Activated T-cell treated with anti-CD3 and anti-CD28 coated beads, Interleukin-2, amount 50 U/mL, for 72 hours (primary cell): ENCODE measurements around the gene GUCY2D. TPM values are rescaled to one million over a fixed set of nuclear protein-coding genes. Genes with fewer than 3 reads are reported as not detected.
"Not testable (repeated sequence)": the region's sequence is repeated elsewhere in the genome, so short reads cannot be mapped to it uniquely, and the experiment has no call there.

Experiments used
- ATAC-seq, 2 donors: fragments of 150-1000 bp; cut with Tn5 transposase; replicated peaks in 1 of 2; 2 replicates each; pipeline ENCODE4 v1.10.0; 2021; ENCODE audit warnings: moderate library complexity in 2 of 2, mild to moderate bottlenecking in 1 of 2
- DNase-seq, 2 donors: peaks; one replicate each; pipeline ENCODE4 v3.0.0; 2021 to 2022; ENCODE audit warnings: mixed read lengths in 1 of 2
- H3K27ac Mint-ChIP-seq: one replicate; pipeline ENCODE4 v1.8.0; 2022; ENCODE audit warnings: mild to moderate bottlenecking, moderate library complexity, mixed read lengths
- H3K27me3 Mint-ChIP-seq: one replicate; pipeline ENCODE4 v1.8.0; 2022; ENCODE audit warnings: low read depth, mixed read lengths
- H3K36me3 Mint-ChIP-seq, 2 donors: one replicate each; pipeline ENCODE4 v1.8.0; 2022; ENCODE audit warnings: mixed read lengths in 2 of 2, mild to moderate bottlenecking in 1 of 2; ENCODE audit not compliant: insufficient read depth in 2 of 2
- H3K4me1 Mint-ChIP-seq: one replicate; pipeline ENCODE4 v1.8.0; 2022; ENCODE audit warnings: low read depth, mixed read lengths
- H3K4me3 Mint-ChIP-seq, 2 donors: one replicate each; pipeline ENCODE4 v1.8.0; 2022; ENCODE audit warnings: mild to moderate bottlenecking in 2 of 2, mixed read lengths in 2 of 2, moderate library complexity in 2 of 2
- H3K9me3 Mint-ChIP-seq, 2 donors: one replicate each; pipeline ENCODE4 v1.8.0; 2022; ENCODE audit warnings: mixed read lengths in 2 of 2
- total RNA-seq, 2 donors: library from RNA; stranded (reverse); gene quantifications; one replicate each; pipeline ENCODE4 v1.2.3, GENCODE V29; 2022

Gene GUCY2D
- total RNA-seq, 2 donors from 2014 or later: 0.34 TPM; not detected in 1

DNA sequence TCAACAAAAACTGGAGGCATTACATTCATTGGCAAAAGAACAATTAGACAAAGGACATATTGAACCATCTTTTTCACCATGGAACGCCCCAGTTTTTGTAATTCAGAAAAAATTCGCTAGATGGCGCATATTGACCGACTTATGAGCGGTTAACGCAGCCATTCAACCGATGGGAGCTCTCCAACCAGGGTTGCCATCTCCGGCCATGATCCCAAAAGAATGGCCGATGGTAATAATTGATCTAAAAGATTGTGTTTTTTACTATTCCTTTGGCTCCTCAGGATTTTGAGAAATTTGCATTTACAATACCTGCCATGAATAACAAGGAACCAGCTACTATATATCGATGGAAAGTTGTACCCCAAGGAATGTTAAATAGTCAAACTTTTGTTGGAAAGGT is 57.9 kb downstream of the GUCY2D start:
- no peak overlapping the region for H3K4me3 Mint-ChIP-seq
- ATAC-seq (peak; percentile 35 to 41), DNase-seq (peak; percentile 55 to 76)
- H3K27ac Mint-ChIP-seq: no peak overlapping the region
- H3K9me3 Mint-ChIP-seq: no peaks in the 10 kb centered on the region
- peaks cover 75% of the 10 kb centered on the region for H3K27me3 Mint-ChIP-seq
- H3K4me1 Mint-ChIP-seq: peaks cover 18% of the 10 kb centered on the region
- no peaks in the 10 kb centered on the region for H3K36me3 Mint-ChIP-seq

DNA sequence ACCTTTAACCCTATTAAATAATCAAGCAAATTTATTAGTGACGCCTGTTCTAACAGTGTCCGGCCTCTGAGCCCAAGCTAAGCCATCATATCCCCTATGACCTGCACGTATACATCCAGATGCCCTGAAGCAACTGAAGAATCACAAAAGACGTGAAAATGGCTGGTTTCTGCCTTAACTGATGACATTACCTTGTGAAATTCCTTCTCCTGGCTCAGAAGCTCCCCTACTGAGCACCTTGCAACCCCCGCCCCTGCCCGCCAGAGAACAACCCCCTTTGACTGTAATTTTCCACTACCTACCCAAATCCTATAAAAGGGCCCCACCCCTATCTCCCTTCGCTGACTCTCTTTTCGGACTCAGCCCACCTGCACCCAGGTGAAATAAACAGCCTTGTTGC is 59.4 kb downstream of the GUCY2D start:
- not testable (repeated sequence) for H3K27ac Mint-ChIP-seq, H3K36me3 Mint-ChIP-seq, DNase-seq, H3K4me1 Mint-ChIP-seq, H3K4me3 Mint-ChIP-seq, H3K9me3 Mint-ChIP-seq, ATAC-seq
- peaks cover 66% of the 10 kb centered on the region for H3K27me3 Mint-ChIP-seq

DNA sequence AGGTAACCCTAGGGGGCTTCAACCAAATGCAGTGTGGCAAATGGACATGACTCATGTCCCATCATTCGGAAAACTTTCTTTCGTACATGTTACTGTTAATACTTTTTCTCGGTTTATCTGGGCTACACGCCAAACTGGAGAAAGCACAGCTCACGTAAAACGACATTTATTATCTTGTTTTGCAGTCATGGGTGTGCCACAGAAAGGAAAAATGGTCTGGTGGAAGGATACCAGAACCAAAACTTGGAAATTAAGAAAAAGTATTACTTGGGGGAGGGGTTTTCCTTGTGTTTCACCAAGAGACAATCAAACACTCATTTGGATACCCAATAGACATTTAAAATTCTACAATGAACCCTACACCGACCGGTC is 60.0 kb downstream of the GUCY2D start:
- H3K27me3 Mint-ChIP-seq: peaks cover 60% of the 10 kb centered on the region
- DNase-seq: no peak
- no peak for ATAC-seq
- no peaks in the 10 kb centered on the region for H3K9me3 Mint-ChIP-seq
- H3K4me1 Mint-ChIP-seq: no peaks in the 10 kb centered on the region
- H3K4me3 Mint-ChIP-seq: peak overlapping the region in 1 of 2 donors; percentile 49
- no peaks in the 10 kb centered on the region for H3K36me3 Mint-ChIP-seq
- no peak overlapping the region for H3K27ac Mint-ChIP-seq

DNA sequence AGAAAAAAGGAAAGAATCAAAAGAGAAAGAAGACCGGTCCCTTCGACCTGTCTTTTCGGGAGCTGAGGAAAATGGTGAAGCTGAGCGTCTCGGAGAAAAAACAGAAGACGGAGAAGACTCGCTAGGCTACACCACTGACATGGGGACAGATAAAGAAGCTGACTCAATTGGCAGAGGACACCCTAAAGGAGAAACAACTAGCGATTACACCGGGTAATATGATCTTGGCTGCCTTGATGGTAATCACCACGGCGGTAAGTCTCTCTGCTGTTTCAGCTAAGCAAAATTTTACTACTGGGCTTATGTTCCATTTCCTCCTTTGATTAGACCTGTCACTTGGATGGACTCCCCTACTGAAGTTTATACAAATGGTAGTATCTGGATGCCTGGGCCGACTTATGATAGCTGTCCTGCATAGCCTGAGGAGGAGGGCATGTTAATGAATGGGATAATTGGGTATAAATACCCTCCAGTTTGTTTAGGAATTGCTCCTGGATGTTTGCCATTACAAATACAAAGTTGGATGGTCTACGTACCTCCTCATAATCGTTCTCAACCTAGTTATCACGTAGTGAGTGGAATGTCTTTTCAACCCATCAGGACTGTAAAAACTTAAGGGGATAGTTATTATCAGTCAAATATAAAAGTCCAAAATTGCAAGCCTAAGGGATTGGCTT is 60.5 kb downstream of the GUCY2D start:
- no peaks in the 10 kb centered on the region for H3K9me3 Mint-ChIP-seq
- ATAC-seq (no peak), DNase-seq (no peak)
- no peaks in the 10 kb centered on the region for H3K4me1 Mint-ChIP-seq
- no peaks in the 10 kb centered on the region for H3K36me3 Mint-ChIP-seq
- peak overlapping the region in 1 of 2 donors; percentile 49 for H3K4me3 Mint-ChIP-seq
- peak overlapping the region; percentile 13 for H3K27ac Mint-ChIP-seq
- H3K27me3 Mint-ChIP-seq: peaks cover 63% of the 10 kb centered on the region

DNA sequence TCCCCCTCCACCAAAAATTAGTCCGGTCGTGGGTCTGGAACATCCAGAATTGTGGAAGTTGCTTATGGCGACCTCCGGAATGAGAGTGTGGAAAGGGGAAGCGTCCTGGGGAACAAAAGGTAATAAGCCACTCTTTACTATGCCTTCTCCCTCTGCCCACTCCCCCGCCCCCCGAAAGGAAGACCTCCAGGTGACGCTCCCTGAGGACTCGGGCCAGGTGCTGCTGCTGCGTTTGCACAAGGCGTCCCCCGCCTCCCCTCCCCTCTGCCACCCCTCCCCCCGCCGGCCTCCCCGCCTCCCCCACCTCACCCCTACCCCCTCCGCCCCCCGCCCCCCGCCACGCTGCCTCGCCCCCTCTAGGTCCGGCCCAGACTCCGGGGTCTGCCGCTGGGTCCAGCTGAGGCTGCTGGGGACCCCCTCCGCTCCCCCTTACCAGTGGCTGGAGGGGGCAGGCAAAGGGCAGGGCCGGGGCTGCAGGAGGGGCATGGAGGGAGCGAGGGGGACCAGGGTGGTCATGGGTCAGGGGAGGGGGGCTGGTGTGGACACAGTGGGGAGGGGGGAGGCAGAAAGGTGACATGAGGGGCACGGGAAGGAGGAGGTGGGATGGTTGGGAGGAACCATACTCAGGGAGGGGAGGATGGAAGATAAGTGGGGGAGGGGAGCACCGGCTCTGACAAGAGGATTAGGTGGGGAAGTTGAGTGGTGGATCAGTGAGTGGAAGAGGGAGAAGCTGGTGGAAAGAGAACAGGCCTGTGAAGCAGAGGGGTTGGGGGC is 61.5 kb downstream of the GUCY2D start:
- Mint-ChIP-seq H3K27ac (no peak overlapping the region), H3K36me3 (no peaks in the 10 kb centered on the region), H3K4me3 (no peak overlapping the region), H3K9me3 (no peaks in the 10 kb centered on the region), H3K4me1 (no peaks in the 10 kb centered on the region), H3K27me3 (peaks cover 63% of the 10 kb centered on the region)
- DNase-seq (no peak), ATAC-seq (no peak)

DNA sequence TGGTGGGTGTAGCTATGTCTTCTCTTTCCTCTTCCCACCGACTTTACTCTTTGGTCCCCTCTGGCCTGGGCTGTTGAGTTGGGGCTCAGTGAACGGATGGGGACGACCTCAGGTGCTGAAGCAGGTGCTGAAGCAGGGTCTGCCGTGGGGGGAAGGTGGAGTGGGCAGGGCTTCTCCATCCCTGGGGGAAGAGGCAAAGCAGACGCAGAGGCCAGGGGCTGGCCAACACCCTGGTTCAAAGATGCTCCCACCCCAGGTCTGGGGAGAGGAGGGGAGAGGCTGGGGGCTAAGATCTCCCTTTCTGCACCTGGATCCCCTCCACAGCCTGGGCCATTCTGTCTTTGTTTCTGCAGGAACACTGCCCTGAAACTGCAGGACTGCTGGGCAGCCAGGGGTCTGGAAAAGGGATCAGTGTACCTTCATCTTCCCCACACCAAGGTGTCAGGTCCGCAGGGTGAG is 62.2 kb downstream of the GUCY2D start:
- ATAC-seq (no peak), DNase-seq (no peak)
- no peak overlapping the region for H3K4me3 Mint-ChIP-seq
- no peaks in the 10 kb centered on the region for H3K36me3 Mint-ChIP-seq
- H3K27ac Mint-ChIP-seq: no peak overlapping the region
- H3K9me3 Mint-ChIP-seq: no peaks in the 10 kb centered on the region
- peaks cover 57% of the 10 kb centered on the region for H3K27me3 Mint-ChIP-seq
- H3K4me1 Mint-ChIP-seq: no peaks in the 10 kb centered on the region

DNA sequence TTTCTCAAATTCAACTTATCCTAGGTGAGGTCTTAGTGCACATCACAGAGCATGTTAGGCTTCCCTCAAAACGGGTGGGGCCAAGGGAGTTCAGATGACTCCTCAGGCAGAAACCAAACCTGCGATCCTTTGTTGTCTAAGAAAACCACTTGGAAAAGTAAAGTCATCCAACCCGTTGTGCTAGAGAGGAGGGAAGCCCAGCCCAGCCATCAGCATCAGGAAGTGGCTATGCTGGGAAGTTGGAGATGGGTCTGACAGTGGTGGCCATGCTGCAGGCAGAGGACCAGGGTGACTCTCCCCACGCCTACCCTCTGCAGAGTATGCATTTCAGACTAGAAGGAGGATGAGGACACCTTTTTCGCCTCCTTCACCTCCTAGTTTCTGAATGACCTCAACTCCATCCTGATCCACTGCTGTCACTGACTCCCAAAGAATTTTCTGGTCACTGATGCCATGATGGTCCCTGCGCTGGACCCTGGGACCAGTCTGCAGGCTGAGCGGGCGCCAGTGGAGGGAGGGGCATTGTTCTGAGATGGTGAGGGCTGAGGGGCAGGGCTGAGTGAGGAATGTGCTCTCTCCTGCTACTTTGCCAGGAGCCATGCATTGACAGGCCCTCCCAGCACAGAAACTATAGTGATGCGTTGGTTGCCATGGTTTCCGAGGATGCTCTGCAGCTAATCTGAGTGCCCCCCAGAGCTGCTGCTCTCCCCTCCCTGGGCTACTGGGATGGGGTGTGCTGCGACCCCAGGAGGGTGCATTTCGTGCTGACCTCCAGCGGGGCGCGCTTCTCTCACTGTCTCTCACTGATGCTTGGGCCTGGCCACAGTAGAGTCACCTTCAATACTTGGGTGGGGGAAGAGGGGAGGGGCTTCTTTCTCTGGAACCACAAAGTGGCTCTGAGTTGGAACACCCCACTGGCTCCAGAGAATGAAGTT is 64.7 kb downstream of the GUCY2D start:
- H3K27me3 Mint-ChIP-seq: peaks cover 51% of the 10 kb centered on the region

DNA sequence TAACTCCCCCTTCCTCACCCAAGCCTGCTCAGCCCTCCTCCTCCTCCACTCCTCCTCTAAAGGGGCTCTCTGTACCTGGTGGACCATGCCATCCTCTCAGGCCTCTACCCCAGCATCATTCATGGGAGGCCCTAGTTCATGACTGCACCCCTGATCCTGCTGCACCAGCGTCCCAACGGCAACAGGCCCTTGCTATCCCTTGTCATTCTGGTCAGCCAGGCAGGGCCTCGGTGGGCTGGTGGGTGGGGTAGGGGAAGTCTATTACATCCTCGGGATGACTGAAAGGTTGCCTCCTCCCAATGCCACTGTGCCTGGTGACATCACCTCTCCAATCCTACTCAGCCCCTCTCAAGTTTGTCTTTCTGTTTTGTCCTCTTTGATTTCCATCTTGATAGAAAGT is 65.4 kb downstream of the GUCY2D start:
- H3K4me3 Mint-ChIP-seq: no peak overlapping the region
- peaks cover 10% of the 10 kb centered on the region for H3K4me1 Mint-ChIP-seq
- H3K27me3 Mint-ChIP-seq: peaks cover 51% of the 10 kb centered on the region
- H3K27ac Mint-ChIP-seq: no peak overlapping the region
- H3K9me3 Mint-ChIP-seq: no peaks in the 10 kb centered on the region
- no peaks in the 10 kb centered on the region for H3K36me3 Mint-ChIP-seq
- DNase-seq: no peak
- ATAC-seq: no peak

More for the DNA sequence above, 64.7 kb downstream of the GUCY2D start:
- H3K36me3 Mint-ChIP-seq: no peaks in the 10 kb centered on the region
- no peak for DNase-seq
- no peak overlapping the region for H3K4me3 Mint-ChIP-seq
- H3K4me1 Mint-ChIP-seq: peaks cover 3% of the 10 kb centered on the region
- no peak for ATAC-seq
- H3K27ac Mint-ChIP-seq: no peak overlapping the region
- no peaks in the 10 kb centered on the region for H3K9me3 Mint-ChIP-seq

DNA sequence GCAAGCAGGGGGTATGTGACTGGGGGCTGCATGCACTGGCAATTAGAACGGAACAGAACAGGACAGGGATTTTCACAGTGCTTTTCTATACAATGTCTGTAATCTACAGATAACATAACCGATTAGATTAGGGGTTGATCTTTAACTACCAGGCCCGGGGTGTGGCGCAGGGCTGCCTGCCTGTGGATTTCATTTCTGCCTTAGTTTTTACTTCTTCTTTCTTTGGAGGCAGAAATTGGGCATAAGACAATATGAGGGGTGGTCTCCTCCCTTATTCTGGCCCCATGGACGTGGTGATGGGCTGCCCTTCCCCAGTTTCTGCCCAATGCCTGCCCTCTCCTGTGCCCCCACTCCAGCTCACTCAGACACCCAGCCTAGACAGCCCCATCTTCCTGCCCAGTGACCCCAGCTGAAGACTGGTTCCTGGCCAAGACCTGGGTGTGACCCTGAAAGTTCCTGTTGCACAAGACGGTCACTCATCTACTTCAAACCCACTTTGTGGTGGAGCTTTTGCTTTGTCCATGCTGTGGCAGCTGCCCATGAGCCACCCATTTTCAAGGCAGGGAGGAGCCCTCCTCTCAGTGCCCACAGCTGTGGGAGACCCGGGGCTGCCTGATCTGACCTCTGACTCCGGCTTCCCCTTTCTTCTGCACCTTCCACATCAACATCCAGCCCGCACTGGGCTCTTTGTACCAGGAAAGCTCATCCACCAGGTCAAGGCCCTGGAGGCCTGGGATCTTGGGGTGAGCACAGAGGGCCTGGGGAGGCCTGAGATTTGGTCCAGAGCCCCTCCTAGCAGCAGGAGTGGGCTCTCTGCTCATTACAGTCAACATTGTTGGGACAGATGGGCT is 66.5 kb downstream of the GUCY2D start:
- ATAC-seq (no peak), DNase-seq (no peak)
- Mint-ChIP-seq H3K9me3 (no peaks in the 10 kb centered on the region), H3K27ac (no peak overlapping the region), H3K36me3 (no peaks in the 10 kb centered on the region), H3K4me3 (no peak overlapping the region), H3K27me3 (peaks cover 54% of the 10 kb centered on the region), H3K4me1 (peaks cover 22% of the 10 kb centered on the region)

DNA sequence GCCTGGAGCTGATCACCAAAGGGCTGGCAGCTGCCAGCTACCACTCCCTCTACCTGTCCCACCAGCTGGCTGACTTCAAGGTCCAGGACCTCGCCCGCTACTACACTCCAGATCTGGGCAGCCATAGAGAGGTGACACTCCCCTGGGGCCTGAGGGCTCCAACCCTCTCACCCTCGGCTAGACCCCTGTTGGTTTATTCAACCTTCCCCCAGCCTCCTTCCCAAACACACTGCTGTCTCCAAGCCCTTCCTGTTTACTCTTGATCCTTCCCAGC is 67.1 kb downstream of the GUCY2D start:
- Mint-ChIP-seq H3K27ac (no peak overlapping the region), H3K4me1 (peaks cover 28% of the 10 kb centered on the region), H3K27me3 (peaks cover 54% of the 10 kb centered on the region), H3K4me3 (no peak overlapping the region), H3K36me3 (no peaks in the 10 kb centered on the region), H3K9me3 (no peaks in the 10 kb centered on the region)
- ATAC-seq (no peak), DNase-seq (no peak)
